GM18519 (cell line): Measurements from ENCODE around the gene PCSK9.

ENCODE experiments used
- ATAC-seq: cut with Tn5 transposase; IDR thresholded peaks from one replicate; pipeline ENCODE4 v1.9.1; 2021; ENCODE audit warnings: mild to moderate bottlenecking, moderate library complexity; ENCODE audit not compliant: unreplicated experiment, low FRiP score

The PCSK9 gene

GRCh38 chr1:55057270-55057955 is 18.1 kb downstream of the PCSK9 start:
- ATAC-seq: no peak

DNA sequence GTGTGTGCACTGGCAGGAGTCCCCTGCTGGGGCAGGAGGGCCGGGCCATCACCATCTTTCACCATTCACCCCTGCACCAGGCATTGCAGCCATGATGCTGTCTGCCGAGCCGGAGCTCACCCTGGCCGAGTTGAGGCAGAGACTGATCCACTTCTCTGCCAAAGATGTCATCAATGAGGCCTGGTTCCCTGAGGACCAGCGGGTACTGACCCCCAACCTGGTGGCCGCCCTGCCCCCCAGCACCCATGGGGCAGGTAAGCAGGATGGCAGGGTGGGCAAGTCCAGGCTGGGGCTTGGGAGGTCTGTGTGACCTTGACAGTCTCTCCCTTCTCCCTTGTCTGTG is 18.6 kb downstream of the PCSK9 start:
- ATAC-seq: no peak

GRCh38 chr1:55059302-55060132 is 20.2 kb downstream of the PCSK9 start:
- ATAC-seq: no peak

GRCh38 chr1:55060133-55060999 is 21.0 kb downstream of the PCSK9 start:
- no peak for ATAC-seq

DNA sequence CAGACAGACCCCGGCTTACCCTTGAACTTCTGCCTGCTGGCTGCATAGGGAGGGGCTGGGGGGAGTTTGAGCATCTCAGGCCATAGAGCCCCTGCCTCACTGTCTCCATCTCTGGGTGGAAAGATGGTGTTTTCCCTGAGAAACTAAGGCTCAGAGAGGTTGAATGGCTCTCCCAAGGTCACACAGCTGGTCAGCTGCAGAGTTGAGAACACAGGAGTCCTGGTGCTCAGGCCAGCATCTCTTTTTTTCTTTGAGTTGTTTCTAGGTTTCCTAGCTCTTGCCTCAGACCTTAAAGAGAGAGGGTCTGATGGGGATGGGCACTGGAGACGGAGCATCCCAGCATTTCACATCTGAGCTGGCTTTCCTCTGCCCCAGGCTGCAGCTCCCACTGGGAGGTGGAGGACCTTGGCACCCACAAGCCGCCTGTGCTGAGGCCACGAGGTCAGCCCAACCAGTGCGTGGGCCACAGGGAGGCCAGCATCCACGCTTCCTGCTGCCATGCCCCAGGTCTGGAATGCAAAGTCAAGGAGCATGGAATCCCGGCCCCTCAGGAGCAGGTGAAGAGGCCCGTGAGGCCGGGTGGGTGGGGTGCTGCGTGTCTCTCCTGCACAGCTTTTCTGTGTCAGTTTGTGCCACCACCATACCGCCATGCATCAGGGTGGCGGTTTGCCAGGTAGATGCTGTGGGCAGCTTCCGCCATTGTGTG is 21.8 kb downstream of the PCSK9 start:
- no peak for ATAC-seq

- ATAC-seq: no peak
Measured at GRCh38 chr1:55061706-55062321, 22.5 kb downstream of the PCSK9 start.

GRCh38 chr1:55062801-55063576 is 23.6 kb downstream of the PCSK9 start:
- ATAC-seq: no peak

- no peak for ATAC-seq
Measured at GRCh38 chr1:55063577-55063942, 24.2 kb downstream of the PCSK9 start.

GRCh38 chr1:55064071-55064581 is 24.8 kb downstream of the PCSK9 start:
- no peak for ATAC-seq

- ATAC-seq: no peak
Measured at GRCh38 chr1:55064861-55065263, 25.5 kb downstream of the PCSK9 start.

GRCh38 chr1:55065648-55066047 is 26.3 kb downstream of the PCSK9 start:
- ATAC-seq: no peak

- ATAC-seq: no peak
Measured at GRCh38 chr1:55067022-55067778, 27.9 kb downstream of the PCSK9 start.

- no peak for ATAC-seq
Measured at GRCh38 chr1:55067914-55068313, 28.6 kb downstream of the PCSK9 start.

GRCh38 chr1:55068638-55069037 is 29.3 kb downstream of the PCSK9 start:
- ATAC-seq: no peak

- ATAC-seq: no peak
Measured at GRCh38 chr1:55069280-55069679, 29.9 kb downstream of the PCSK9 start.

DNA sequence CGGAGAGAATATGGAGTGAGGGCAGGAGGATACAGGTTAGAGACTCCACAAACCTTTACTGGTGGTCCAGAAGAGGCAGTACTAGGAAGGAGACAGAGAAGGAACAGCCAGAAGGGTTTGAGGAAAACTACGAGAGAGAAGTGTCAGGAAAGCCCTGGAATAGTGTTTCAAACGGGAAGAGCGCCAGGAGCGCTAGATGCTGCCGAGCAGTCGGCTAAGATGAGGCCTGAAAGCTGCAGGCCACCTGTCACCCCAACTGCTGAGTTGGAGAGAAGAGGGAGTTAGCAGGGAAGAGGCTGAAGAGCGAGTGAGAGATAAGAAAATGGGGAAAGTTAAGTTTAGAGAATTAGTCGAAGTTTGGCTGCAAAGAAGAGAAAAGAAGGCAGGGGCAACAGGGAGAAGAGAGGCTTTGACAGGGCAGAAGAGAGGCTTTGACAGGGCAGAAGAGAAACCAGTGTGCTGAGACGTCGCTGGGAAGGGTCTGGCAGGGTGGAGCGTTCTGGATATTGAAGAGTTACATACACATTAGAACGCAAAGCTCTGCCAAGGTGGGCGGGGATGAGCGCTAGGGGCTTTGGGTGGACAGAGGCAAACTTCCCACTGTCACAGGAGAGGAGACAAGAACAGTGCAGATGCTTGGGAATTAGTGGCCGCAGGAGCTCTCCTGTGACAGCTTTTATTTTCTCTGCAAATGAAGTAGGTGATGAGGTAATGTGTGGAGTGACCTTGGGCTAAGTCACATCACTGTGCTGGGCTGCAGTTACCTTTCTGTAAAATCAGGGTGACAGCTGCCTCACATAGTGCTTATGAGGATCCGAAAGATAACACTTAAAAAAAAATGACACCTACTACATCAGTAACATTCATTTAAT is 31.2 kb downstream of the PCSK9 start:
- no peak for ATAC-seq

DNA sequence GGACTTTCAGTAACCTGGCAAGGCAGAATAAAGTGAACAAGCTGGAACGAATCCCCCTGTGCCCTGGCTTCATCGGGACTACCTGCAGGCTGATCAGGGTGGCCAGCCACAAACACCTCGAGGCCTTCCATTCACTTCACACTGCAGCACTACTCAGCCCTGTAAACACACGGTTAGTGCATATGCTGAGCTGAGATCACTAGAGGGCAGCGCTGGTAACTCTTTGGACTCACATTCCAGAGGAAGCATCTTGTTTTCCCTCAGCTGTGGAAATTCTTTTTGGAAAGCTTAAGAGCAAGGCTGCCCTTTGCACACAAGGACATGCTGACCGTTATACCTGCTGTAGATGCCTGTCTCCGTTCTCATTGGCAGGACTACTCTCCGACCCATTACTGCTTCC is 32.1 kb downstream of the PCSK9 start:
- no peak for ATAC-seq
